Measurements from ENCODE around the gene CASK.
A peak's percentile ranks its signal among the peaks of the same experiment; 100 is the strongest.

GRCh38 chrX:41923211-41923977 lies at the start of gene CASK:
- TF ChIP-seq, protein P1, sequence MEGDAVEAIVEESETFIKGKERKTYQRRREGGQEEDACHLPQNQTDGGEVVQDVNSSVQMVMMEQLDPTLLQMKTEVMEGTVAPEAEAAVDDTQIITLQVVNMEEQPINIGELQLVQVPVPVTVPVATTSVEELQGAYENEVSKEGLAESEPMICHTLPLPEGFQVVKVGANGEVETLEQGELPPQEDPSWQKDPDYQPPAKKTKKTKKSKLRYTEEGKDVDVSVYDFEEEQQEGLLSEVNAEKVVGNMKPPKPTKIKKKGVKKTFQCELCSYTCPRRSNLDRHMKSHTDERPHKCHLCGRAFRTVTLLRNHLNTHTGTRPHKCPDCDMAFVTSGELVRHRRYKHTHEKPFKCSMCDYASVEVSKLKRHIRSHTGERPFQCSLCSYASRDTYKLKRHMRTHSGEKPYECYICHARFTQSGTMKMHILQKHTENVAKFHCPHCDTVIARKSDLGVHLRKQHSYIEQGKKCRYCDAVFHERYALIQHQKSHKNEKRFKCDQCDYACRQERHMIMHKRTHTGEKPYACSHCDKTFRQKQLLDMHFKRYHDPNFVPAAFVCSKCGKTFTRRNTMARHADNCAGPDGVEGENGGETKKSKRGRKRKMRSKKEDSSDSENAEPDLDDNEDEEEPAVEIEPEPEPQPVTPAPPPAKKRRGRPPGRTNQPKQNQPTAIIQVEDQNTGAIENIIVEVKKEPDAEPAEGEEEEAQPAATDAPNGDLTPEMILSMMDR (IDR thresholded peaks at IDR 0.05), result no peak
- TF ChIP-seq POLR2A (IDR thresholded peaks at IDR 0.05) (no peak), POLR2AphosphoS5 (IDR thresholded peaks at IDR 0.05) (peak; percentile 67 to 87 (median 82)), EP300 (IDR thresholded peaks at IDR 0.05) (no peak)

Measured in sigmoid colon (tissue), 4 donors.